GM23338 (cell line): ENCODE results near the gene ST8SIA4.

Experiments used
- EZH2 ChIP-seq: fragments of 200-600 bp; sonication (generic); IDR thresholded peaks from one replicate; pipeline ENCODE4 v1.8.0; 2017; ENCODE audit warnings: antibody characterized with exemption, mild to moderate bottlenecking, low read depth; ENCODE audit not compliant: unreplicated experiment
- JUNB ChIP-seq: IDR thresholded peaks from one replicate; pipeline ENCODE4 v1.6.1; 2016; ENCODE audit warnings: antibody characterized with exemption; ENCODE audit not compliant: unreplicated experiment
- POLR2AphosphoS5 ChIP-seq: IDR thresholded peaks from 2 replicates; pipeline ENCODE4 v1.6.1; 2016; ENCODE audit warnings: antibody characterized with exemption, low read depth
- TF ChIP-seq, protein P1 (sequence below), 2 experiments: fragments of 200-600 bp in 1 of 2; sonication (generic) in 1 of 2; conservative IDR thresholded peaks; 2 replicates each; pipeline versions ENCODE4 v1.5.1 to v1.6.1; 2016 to 2017; ENCODE audit warnings: antibody characterized with exemption in 2 of 2, low read depth in 2 of 2, mild to moderate bottlenecking in 2 of 2, moderate library complexity in 1 of 2
- TF ChIP-seq, protein P2 (sequence below): IDR thresholded peaks from one replicate; pipeline ENCODE4 v1.6.1; 2018; ENCODE audit warnings: antibody characterized with exemption; ENCODE audit not compliant: unreplicated experiment

DNA sequence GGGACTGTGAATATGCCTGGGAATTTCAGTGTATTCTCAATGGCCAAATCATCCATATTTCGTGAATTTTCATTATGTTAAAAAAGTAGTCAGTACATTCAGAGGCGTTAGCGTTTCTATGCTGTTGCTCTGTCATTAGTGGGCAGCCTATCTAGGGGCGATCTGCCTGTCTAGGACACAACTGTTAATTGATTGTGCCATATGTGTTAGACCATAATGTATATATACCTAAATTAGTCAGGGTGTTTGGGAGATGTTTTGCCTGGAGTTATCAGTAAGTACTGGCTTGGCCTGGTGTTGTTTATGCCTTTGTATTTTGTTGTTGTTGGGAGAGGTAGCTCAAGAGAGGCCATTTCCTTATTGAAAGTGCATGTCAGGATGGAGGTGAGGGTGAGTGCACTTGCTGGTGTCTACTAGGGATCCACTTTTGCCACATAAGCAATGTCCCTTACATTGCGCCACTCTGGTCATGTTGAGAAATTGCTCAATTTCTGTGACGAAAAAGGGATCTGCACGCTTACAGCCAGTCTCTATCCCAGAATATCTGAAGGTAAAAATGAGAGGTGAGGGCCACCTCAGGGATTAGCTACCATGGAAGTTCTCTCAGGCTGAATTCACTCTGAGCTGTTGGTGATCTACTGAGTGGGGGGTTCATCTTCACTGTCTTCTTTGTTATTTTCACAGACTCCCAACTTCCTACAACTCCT is 123.3 kb downstream of the ST8SIA4 start:
- TF ChIP-seq, protein P1, sequence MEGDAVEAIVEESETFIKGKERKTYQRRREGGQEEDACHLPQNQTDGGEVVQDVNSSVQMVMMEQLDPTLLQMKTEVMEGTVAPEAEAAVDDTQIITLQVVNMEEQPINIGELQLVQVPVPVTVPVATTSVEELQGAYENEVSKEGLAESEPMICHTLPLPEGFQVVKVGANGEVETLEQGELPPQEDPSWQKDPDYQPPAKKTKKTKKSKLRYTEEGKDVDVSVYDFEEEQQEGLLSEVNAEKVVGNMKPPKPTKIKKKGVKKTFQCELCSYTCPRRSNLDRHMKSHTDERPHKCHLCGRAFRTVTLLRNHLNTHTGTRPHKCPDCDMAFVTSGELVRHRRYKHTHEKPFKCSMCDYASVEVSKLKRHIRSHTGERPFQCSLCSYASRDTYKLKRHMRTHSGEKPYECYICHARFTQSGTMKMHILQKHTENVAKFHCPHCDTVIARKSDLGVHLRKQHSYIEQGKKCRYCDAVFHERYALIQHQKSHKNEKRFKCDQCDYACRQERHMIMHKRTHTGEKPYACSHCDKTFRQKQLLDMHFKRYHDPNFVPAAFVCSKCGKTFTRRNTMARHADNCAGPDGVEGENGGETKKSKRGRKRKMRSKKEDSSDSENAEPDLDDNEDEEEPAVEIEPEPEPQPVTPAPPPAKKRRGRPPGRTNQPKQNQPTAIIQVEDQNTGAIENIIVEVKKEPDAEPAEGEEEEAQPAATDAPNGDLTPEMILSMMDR (conservative IDR thresholded peaks at IDR 0.05; ENCODE audit: low read depth in 2 of 2), result no peak
- TF ChIP-seq, protein P2, sequence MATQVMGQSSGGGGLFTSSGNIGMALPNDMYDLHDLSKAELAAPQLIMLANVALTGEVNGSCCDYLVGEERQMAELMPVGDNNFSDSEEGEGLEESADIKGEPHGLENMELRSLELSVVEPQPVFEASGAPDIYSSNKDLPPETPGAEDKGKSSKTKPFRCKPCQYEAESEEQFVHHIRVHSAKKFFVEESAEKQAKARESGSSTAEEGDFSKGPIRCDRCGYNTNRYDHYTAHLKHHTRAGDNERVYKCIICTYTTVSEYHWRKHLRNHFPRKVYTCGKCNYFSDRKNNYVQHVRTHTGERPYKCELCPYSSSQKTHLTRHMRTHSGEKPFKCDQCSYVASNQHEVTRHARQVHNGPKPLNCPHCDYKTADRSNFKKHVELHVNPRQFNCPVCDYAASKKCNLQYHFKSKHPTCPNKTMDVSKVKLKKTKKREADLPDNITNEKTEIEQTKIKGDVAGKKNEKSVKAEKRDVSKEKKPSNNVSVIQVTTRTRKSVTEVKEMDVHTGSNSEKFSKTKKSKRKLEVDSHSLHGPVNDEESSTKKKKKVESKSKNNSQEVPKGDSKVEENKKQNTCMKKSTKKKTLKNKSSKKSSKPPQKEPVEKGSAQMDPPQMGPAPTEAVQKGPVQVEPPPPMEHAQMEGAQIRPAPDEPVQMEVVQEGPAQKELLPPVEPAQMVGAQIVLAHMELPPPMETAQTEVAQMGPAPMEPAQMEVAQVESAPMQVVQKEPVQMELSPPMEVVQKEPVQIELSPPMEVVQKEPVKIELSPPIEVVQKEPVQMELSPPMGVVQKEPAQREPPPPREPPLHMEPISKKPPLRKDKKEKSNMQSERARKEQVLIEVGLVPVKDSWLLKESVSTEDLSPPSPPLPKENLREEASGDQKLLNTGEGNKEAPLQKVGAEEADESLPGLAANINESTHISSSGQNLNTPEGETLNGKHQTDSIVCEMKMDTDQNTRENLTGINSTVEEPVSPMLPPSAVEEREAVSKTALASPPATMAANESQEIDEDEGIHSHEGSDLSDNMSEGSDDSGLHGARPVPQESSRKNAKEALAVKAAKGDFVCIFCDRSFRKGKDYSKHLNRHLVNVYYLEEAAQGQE, result no peak
- TF ChIP-seq EZH2 (no peak), JUNB (no peak), POLR2AphosphoS5 (no peak)
